GM13976 (cell line): Measurements from ENCODE around the gene NEK9.
"Not testable (repeated sequence)": the region's sequence is repeated elsewhere in the genome, so short reads cannot be mapped to it uniquely, and the experiment has no call there.

Experiments
- DNase-seq: peaks from one replicate; pipeline ENCODE4 v3.0.0; 2012; ENCODE audit warnings: low spot score
- in situ Hi-C: fragments of 300-500 bp; cut with MboI; formaldehyde crosslinking; loops from one replicate; pipeline ENCODE4 v1.12.0; 2022; ENCODE audit warnings: low sequenced_read_pairs, mixed read lengths, inconsistent platforms; ENCODE audit not compliant: unreplicated experiment
- TF ChIP-seq, protein P1 (sequence below): IDR thresholded peaks from 2 replicates; pipeline ENCODE4 v1.5.1; 2012; ENCODE audit warnings: borderline replicate concordance, mild to moderate bottlenecking; ENCODE audit not compliant: insufficient read depth; ENCODE audit errors: extremely low read depth, missing control alignments, control extremely low read depth

NEK9 gene

DNA sequence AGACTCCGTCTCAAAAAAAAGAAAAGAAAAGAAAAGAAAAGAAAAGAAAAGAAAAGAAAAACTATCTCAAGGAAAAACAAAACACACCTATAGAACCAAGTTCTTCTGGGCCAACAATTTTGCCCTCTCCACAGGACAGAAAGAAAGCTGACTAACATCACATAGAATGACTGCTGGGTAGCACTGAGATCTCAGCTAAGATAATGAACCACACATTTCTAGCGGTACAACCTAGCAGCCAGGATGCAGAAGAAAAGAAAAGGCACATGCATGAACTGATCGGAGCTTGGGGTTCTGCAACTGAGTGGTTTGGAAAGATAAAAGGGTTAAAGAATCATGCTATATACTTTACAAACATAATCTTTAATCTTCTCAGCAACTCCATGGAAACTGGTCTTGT is 30.1 kb upstream of the NEK9 start:
- in situ Hi-C loops: no loop called here
- TF ChIP-seq, protein P1, sequence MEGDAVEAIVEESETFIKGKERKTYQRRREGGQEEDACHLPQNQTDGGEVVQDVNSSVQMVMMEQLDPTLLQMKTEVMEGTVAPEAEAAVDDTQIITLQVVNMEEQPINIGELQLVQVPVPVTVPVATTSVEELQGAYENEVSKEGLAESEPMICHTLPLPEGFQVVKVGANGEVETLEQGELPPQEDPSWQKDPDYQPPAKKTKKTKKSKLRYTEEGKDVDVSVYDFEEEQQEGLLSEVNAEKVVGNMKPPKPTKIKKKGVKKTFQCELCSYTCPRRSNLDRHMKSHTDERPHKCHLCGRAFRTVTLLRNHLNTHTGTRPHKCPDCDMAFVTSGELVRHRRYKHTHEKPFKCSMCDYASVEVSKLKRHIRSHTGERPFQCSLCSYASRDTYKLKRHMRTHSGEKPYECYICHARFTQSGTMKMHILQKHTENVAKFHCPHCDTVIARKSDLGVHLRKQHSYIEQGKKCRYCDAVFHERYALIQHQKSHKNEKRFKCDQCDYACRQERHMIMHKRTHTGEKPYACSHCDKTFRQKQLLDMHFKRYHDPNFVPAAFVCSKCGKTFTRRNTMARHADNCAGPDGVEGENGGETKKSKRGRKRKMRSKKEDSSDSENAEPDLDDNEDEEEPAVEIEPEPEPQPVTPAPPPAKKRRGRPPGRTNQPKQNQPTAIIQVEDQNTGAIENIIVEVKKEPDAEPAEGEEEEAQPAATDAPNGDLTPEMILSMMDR: no peak
- DNase-seq: no peak

DNA sequence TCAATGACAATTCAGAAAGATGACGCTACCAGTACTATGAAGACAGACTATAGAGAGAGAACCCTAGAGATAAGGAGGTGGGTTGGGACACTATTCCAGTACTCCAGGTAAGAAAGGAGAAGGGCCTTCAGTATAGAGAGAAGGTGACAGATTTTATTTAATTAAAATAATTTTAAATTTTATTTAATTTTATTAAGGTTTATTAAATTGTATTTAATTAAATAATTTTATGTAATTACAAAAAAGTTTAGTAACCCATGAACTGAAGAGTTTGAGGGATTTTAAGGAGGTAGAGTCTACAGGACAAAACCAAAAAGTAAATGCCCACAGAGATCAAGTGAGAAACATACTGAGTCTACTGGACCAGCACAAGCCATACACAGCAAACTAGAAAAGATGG is 29.3 kb upstream of the NEK9 start:
- TF ChIP-seq, protein P1: no peak
- DNase-seq: no peak
- in situ Hi-C loops: no loop called here

DNA sequence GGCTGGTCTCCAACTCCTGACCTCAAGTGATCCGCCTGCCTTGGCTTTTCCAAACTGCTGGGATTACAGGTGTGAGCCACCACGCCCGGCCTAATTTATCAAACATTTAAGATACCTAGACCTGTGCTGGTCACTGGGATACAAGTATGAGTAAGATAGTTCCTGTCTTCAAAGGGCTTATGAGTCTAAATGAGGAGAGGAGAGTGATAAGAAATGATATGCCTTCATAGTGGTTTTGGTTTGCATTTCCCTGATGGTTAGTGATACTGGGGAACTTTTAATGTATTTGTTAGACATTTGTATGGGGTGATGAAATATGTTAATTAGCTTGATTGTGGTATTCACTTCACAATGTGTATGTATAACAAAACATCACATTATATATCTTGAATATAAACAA is 28.3 kb upstream of the NEK9 start:
- in situ Hi-C loops: no loop called here
- DNase-seq: no peak
- TF ChIP-seq, protein P1: no peak

- in situ Hi-C loops: no loop called here
- TF ChIP-seq, protein P1: no peak
Measured at GRCh38 chr14:75153295-75153694, 26.4 kb upstream of the NEK9 start.

GRCh38 chr14:75151851-75152250 is 25.0 kb upstream of the NEK9 start:
- TF ChIP-seq, protein P1: no peak
- no peak for DNase-seq
- in situ Hi-C loops: no loop called here

More at GRCh38 chr14:75153295-75153694, 26.4 kb upstream of the NEK9 start:
- DNase-seq: no peak

DNA sequence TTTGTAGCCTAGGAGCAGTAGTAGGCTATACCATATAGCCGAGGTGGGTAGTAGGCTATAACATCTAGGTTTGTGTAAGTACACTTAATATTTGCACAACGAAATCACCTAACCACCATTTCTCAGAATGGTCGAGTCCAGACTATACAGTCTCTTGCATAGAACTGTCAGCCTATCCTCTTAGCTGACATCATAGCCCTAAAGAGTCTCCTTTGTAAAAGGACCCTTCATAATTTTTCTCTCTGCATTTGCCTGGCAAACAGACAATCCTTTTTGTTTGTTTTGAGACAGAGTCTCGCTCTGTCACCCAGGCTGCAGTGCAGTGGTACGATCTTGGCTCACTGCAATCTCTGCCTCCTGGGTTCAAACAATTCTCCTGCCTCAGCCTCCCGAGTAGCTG is 23.8 kb upstream of the NEK9 start:
- in situ Hi-C loops, DNase-seq: not testable (repeated sequence)

DNA sequence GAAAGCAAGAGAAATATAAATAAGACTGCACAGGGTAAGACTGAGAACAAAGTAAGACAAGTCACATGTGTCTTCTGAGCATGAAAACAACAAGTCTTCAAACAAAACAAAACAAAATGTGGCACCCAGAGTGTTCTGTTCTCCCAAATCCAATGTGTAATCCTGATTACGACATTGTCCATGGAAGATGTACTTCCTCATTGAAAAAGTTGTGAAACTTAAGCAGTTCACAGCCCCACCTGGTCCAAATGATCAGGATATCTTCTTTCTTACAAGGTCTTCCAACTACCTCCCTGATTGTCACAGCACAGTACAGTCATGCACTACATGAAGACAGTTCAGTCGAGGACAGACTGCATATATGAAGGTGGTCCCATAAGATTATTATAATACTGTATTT is 23.3 kb upstream of the NEK9 start:
- DNase-seq: no peak
- in situ Hi-C loops: no loop called here
- TF ChIP-seq, protein P1: no peak
